Testis (tissue), 2 donors: ENCODE measurements around the gene DNAJC4.

Source experiments
- CTCF ChIP-seq, 3 experiments: fragments of 450-650 bp in 2 of 3; fragments of 200-600 bp in 1 of 3; sonication (generic) in 1 of 3; IDR thresholded peaks; one replicate each; pipeline ENCODE4 v1.5.1; 2016 to 2019; ENCODE audit warnings: antibody characterized with exemption in 3 of 3, mild to moderate bottlenecking in 2 of 3, moderate library complexity in 1 of 3
- POLR2A ChIP-seq: fragments of 450-650 bp; IDR thresholded peaks from one replicate; pipeline ENCODE4 v1.6.1; 2017; ENCODE audit warnings: antibody characterized with exemption, mild to moderate bottlenecking, moderate library complexity

GRCh38 chr11:64204080-64204440 is 26.3 kb upstream of the DNAJC4 start:
- TF ChIP-seq POLR2A, result no peak
- no peak for TF ChIP-seq CTCF (IDR thresholded peaks at IDR 0.05)
